CD4-positive, alpha-beta T cell treated with Interleukin-4 for 1 hour (primary cell): ENCODE data around the gene NCCRP1.
A peak's percentile ranks its signal among the peaks of the same experiment; 100 is the strongest.

Experiments used
- DNase-seq, 2 donors: peaks; one replicate each; pipeline ENCODE4 v3.0.0-alpha.2; 2020 to 2022

Gene NCCRP1

DNA sequence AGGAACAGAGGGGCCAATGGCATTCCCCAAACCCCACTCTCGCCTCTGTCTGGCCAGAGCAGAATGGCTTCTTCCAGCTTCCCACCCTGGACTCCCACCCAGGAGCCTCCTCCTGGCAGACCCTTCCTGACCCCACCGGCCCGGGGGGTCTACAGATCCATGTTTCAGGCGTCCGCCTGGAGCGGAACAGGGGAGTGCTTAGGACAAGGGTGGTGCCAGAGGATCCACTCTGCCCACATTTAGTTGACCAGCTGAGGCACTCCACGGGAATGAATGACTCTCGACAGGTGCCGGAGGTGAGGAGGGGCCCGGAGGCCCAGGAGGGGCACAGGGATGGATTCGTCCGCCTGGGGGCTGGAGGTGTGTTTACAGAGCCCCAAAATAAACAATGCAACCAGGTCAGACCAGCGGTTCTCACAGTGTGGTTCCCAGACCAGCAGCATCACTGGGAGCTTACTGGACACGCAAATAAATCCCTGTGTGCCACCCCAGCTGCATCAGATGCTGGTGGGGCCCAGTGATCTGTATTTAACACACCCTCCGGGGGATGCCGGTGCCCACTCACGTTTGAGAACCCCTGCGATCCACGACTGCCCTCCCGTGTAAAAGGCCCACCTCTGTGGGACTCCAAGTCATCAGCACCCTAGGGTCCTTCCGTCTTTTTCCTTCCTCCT is 15.1 kb upstream of the NCCRP1 start:
- DNase-seq: no peak

DNA sequence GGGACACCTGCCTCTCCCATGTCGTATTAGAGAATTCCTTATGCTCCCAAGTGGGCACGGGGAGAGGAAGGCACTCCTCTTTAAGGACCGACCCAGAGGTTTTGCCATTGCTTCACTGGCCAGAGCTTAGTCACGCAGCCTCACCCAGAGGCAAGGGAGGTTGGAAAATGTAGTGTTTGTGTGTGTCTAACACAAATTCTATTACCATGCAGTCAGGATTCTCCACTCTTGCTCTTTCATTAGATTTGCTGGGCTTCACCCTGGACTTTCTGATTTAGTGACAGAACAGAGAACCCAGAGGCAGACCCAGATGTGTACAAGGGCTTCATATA is 14.6 kb upstream of the NCCRP1 start:
- no peak for DNase-seq

DNA sequence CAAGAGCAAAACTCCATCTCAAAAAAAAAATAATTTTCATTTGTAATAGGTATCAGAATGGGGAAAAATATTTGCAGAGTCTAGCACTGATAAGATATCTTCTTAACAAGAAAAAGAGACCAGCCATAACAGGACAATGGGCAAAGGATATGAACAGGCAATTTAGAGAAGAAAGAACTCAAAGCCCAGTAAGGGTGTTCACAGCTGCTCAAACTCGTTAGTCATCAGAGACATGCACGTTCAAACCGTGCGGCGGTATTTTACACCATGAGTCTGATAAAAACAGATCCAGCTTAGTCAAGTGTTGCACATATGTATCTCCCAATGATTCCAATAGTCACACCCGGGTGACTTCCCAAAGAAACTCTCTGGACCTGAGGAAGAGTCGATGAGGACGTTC is 13.7 kb upstream of the NCCRP1 start:
- DNase-seq: no peak

DNA sequence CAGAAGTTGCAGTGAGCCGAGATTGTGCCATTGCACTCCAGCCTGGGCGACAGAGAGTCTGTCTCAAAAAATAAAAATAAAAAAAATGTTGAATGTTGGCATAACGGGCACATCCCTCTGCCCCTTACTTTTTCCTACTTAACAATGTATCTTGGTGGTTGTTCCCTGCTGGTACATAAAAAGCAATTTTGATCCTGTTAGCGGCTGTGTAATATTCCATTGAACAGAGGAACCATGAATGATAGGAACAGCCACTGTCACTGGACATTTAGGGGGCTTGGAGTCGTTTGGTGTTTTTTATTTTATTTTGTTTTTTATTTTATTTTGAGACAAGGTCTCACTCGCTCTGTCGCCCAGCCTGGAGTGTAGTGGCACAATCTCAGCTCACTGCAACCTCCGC is 10.4 kb upstream of the NCCRP1 start:
- no peak for DNase-seq

GRCh38 chr19:39187552-39187943 is 9.2 kb upstream of the NCCRP1 start:
- no peak for DNase-seq

DNA sequence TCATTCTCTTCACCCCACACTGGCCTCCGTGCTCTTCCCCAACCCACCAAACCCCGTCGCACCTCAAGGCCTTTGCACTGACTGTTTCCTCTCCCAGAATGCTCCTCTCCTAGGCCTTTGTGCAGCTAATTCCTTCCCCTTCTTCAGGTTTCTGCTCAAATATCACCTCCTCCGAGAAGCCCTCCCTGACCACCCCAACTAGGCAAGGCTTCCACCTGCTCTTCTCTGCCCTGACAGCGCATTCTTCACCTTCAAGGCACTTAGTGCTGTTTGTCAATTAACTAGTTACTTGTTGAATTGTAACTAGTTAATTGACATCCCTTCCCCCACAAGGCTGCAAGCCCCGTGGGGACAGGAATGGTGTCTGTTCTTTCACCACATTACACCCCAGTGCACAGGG is 7.8 kb upstream of the NCCRP1 start:
- no peak for DNase-seq

DNA sequence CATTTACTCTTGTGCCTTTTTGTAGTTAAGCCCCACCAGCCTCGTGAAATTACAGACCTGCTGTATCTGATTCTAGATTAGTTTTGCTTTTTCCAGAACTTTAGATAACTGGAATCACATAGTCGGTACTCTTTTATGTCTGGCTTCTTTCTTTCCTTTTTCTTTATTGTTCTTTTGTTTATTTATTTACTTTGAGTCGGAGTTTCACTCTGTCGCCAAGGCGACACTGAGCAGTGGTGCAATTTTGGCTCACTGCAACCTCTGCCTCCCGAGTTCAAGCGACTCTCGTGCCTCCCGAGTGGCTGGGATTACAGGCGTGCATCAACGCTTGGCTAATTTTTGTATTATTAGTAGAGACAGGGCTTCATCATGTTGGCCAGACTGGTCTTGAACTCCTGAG is 6.0 kb upstream of the NCCRP1 start:
- no peak for DNase-seq

DNA sequence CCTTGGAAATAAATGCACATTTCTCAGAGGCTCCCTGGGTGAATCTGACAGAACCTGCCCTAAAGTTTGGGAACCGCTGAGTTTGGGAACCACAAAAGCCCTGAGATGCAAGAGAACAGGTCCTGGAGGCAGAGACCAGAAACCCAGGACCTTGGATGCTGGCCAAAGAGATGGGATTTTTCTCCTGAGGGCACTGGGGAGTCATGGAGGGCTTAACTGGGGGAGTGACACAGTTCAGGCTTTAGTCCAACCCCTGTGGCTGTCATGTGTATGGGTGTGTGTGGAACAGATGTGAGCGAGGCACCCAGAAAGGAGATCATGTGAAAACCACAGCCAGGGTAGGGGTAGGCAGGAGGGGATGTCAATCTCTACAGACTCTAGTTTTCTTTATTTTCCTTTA is 3.9 kb upstream of the NCCRP1 start:
- DNase-seq: no peak

DNA sequence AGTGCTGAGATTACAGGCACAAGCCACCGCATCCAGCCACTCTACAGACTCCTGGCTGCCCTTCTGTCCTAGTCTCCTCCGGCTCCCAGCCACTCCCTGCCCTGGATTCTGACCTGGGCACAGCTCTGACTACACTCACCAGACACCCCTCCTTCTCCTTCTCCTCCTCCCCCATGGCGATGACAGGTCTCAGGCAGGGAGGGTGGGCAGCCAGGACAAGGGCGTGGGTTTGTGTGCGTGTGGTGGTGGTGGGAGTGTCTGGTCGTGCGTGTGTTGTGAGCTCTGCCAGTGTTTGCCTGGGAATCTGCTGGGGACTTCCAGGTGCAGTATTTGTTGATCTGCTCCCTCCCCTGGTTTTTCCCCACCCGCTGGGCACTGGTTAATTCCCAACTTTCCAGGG is 3.0 kb upstream of the NCCRP1 start:
- DNase-seq: no peak

- DNase-seq: no peak
These were observed 1.8 kb upstream of the NCCRP1 start for GRCh38 chr19:39194832-39195542.

GRCh38 chr19:39195755-39196154 is 1.0 kb upstream of the NCCRP1 start:
- DNase-seq: peak in 1 of 2 donors; percentile 9

- DNase-seq: no peak
These were observed 444 bp upstream of the NCCRP1 start for GRCh38 chr19:39196320-39196719.

DNA sequence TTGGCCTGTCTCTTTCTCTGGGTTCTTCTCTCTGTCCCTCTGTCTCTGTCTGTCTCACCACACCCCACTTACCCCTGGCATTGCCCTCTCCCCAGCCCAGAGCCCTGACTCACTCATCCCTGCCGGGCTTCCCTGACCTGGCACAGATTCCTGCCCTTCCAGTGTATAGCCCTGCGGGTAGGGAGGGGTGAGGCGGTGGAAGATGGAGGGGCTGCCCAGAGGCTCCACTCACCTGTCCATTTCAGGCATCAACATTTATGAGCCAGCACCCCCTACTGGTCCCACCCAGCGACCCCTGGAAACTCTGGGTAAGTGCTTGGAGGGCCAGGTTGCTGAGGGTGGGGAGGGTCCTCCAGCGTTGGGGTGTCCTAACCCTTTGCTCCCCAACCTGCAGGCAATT is 1.0 kb downstream of the NCCRP1 start:
- DNase-seq: no peak

- DNase-seq: no peak
These were observed 2.3 kb downstream of the NCCRP1 start for GRCh38 chr19:39199025-39199424.

DNA sequence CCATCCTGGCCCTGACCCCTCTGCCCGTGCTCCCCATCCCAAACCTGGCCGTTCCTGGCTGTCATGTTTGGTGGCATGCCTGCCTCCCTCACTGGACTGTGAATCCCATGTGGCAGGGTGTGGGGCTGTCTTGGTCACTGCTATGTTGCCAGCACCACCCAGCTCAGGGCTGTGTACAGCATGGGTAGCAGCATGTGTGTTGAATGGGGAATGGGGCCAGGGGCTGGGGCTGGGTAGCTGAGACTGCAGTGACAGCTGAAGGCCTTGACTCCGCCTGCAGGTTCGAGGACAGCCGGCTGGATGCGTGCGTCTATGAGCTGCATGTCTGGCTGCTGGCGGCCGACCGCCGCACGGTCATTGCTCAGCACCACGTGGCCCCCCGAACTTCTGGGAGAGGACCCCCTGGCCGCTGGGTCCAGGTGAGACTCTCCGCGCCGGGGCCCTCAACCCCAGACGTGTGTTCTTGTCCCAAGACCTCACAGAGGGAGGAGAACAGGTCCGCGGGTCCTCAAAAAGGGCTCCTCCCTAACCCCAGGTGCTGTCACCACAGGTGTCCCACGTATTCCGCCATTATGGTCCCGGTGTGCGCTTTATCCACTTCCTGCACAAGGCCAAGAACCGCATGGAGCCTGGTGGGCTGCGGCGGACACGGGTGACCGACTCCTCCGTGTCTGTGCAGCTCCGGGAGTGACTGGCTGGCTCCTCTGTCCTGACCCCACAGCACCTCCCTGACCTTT is 3.5 kb downstream of the NCCRP1 start:
- no peak for DNase-seq

GRCh38 chr19:39200803-39201115 is 4.0 kb downstream of the NCCRP1 start:
- DNase-seq: no peak

GRCh38 chr19:39202998-39203355 is 6.2 kb downstream of the NCCRP1 start:
- DNase-seq: no peak

GRCh38 chr19:39203372-39204341 is 6.9 kb downstream of the NCCRP1 start, which contains the start of gene SYCN:
Gene SYCN (minus strand): TSS chr19:39204263. CDS start chr19:39204254, 9 bp downstream.
- no peak for DNase-seq

DNA sequence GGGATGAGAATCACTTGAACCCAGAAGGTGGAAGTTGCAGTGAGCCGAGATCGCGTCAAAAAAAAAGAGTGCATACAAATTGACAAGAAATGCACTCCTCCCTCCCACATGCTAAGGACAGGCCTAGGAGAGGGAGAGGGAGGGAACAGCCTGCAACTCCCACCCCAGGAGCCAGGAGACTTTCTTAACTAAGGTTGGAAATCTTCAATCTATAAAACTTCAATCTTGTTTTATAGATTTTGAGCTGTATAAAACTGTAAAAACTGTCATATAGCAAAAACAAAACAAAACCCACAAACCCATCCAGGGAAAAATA is 8.6 kb downstream of the NCCRP1 start:
- no peak for DNase-seq

DNA sequence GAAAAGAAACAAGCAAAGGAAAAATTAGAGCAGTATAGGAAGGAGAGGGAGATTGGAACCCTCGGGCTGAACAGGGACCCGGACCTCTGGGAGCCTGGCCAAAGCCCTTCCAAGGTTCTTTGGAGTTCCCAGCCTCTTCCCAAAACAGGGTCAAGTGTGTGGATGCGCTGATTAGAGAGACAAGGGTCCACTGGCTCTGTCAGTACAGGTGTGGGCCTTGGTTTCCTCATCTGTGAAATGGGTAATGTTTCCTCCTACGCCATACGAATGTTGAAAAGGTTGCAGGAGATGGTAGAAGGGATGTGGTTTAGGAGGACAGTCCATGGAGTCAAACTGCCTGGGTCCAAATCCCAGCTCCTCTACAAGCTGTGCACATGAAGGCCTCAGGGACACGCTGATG is 9.4 kb downstream of the NCCRP1 start:
- DNase-seq: no peak

DNA sequence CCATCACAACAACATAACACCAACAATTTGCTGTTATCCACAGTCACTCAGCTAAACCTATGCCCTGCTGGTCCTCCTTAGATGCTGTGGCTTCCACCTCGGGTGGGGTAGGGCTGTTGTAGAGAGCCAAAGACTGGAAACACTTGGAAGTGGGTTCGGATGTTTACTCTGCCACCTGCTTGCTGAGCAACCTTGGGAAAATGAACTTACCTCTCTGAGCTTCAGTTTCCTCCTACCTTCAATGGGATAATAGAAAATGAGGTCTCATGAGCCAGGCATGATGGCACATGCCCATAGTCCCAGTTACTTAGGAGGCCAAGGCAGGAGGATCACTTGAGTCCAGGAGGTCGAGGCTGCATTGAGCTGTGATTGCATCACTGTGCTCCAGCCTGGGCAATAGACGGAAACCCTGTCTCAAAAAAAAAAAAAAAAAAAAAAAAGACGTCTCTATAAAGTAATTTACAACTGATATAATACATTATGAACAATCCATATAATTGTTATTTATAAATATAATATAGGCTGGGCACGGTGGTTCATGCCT is 10.6 kb downstream of the NCCRP1 start:
- DNase-seq: no peak

DNA sequence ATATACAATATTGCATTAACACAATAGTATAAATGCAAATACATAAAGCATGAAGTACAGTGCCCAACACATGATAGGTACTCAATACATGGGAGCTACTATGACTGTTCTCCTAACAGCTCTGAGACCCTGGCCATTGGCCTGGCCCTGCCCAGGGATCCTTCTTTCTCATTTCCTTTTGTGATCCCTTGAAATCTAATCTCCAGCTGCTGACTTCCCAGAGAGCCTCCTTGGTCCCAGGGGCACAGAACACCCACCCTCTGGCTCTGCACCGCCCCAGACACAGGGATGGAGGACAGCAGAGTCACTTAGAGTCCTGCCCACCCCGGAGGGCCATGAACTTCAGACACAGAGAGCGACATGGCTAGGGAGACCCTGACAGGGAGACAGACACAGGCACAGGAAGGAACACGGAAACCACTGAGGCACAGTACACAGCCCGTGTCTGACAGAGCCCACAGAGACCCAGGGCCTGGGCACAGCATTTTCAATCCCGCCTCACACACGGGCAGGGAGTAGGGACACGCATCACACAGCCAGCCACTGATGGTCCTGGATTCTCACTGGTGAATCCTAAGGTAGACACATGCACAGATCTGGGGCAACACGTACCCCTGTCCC is 11.5 kb downstream of the NCCRP1 start:
- no peak for DNase-seq

- no peak for DNase-seq
These were observed 12.4 kb downstream of the NCCRP1 start for GRCh38 chr19:39209196-39209595.
